HG02642 (cell line): Measurements from ENCODE around the gene EEFSEC.

Source experiments
- ATAC-seq: cut with Tn5 transposase; IDR thresholded peaks from one replicate; pipeline ENCODE4 v1.9.1; 2021; ENCODE audit warnings: mild to moderate bottlenecking; ENCODE audit not compliant: unreplicated experiment, poor library complexity

EEFSEC gene

GRCh38 chr3:128402998-128403397 lies 249.7 kb downstream of the EEFSEC start:
- no peak for ATAC-seq

- ATAC-seq: no peak
Observed at GRCh38 chr3:128404276-128405068, 251.2 kb downstream of the EEFSEC start.

- no peak for ATAC-seq
Observed at GRCh38 chr3:128405554-128406277, 252.4 kb downstream of the EEFSEC start.

GRCh38 chr3:128407247-128407646 lies 254.0 kb downstream of the EEFSEC start:
- no peak for ATAC-seq

GRCh38 chr3:128408012-128408692 lies 254.9 kb downstream of the EEFSEC start:
- no peak for ATAC-seq

- ATAC-seq: no peak
Observed at GRCh38 chr3:128408693-128409623, 255.7 kb downstream of the EEFSEC start.

- ATAC-seq: no peak
Observed at GRCh38 chr3:128409624-128410581, 256.6 kb downstream of the EEFSEC start.

GRCh38 chr3:128410669-128411573 lies 257.6 kb downstream of the EEFSEC start:
- no peak for ATAC-seq

- no peak for ATAC-seq
Observed at GRCh38 chr3:128411574-128412064, 258.3 kb downstream of the EEFSEC start.

GRCh38 chr3:128412180-128413002 lies 259.1 kb downstream of the EEFSEC start:
- ATAC-seq: no peak

- ATAC-seq: no peak
Observed at GRCh38 chr3:128413003-128413370, 259.7 kb downstream of the EEFSEC start.

GRCh38 chr3:128413413-128414205 lies 260.3 kb downstream of the EEFSEC start:
- ATAC-seq: no peak

- ATAC-seq: no peak
Observed at GRCh38 chr3:128415200-128415772, 262.0 kb downstream of the EEFSEC start.

GRCh38 chr3:128415773-128416577 lies 262.7 kb downstream of the EEFSEC start:
- ATAC-seq: no peak

GRCh38 chr3:128416578-128417211 lies 263.4 kb downstream of the EEFSEC start:
- no peak for ATAC-seq
